GM12864 (cell line): Measurements from ENCODE around the gene RELB.
A peak's percentile ranks its signal among the peaks of the same experiment; 100 is the strongest.

ENCODE experiments used
- DNase-seq: peaks from one replicate; pipeline ENCODE4 v3.0.0-alpha.2; 2011; ENCODE audit warnings: low read depth
- H3K4me3 ChIP-seq: 2 replicates; pipeline ENCODE4 v1.5.1; 2011; ENCODE audit warnings: mild to moderate bottlenecking, low read depth, low read length, control low read depth
- CTCF ChIP-seq: IDR thresholded peaks from 2 replicates; pipeline ENCODE4 v1.5.1; 2011; ENCODE audit warnings: low read depth, mild to moderate bottlenecking, moderate library complexity, low read length, control low read depth, inconsistent platforms; ENCODE audit errors: missing control alignments

RELB gene

GRCh38 chr19:44987148-44987675 lies 14.1 kb upstream of the RELB start:
- TF ChIP-seq CTCF = no peak
- H3K4me3 ChIP-seq = no peak overlapping the region
- DNase-seq = no peak

- no peak for DNase-seq
- TF ChIP-seq CTCF = no peak
- H3K4me3 ChIP-seq = no peak overlapping the region
Measured at GRCh38 chr19:44988273-44988672, 13.0 kb upstream of the RELB start.

- TF ChIP-seq CTCF = peak; percentile 84
- no peak for DNase-seq
- H3K4me3 ChIP-seq = no peak overlapping the region
Measured at GRCh38 chr19:44988896-44989556, 12.2 kb upstream of the RELB start.

GRCh38 chr19:44990459-44990858 lies 10.8 kb upstream of the RELB start:
- no peak for TF ChIP-seq CTCF
- DNase-seq = no peak
- no peak overlapping the region for H3K4me3 ChIP-seq

- DNase-seq = no peak
- no peak overlapping the region for H3K4me3 ChIP-seq
- TF ChIP-seq CTCF = no peak
Measured at GRCh38 chr19:44990966-44991365, 10.3 kb upstream of the RELB start.

GRCh38 chr19:44992336-44993163 lies 8.7 kb upstream of the RELB start:
- DNase-seq = no peak

More at GRCh38 chr19:44992336-44993163, 8.7 kb upstream of the RELB start:
- H3K4me3 ChIP-seq = no peak overlapping the region
- TF ChIP-seq CTCF = no peak
